Measurements from ENCODE around the gene STRIT1. TPM values are rescaled to one million over a fixed set of nuclear protein-coding genes. Genes with fewer than 3 reads are reported as not detected.

Gene STRIT1
- total RNA-seq, 1 experiment from 2014 or later = not detected

- no peak for DNase-seq
- no peak for TF ChIP-seq CTCF (IDR thresholded peaks at IDR 0.05; ENCODE audit: unreplicated experiment)
- H3K4me3 Mint-ChIP-seq (ENCODE audit: low read depth, unreplicated experiment) = no peak overlapping the region
- H3K4me1 Mint-ChIP-seq (ENCODE audit: low read depth, unreplicated experiment) = no peaks in the 10 kb centered on the region
- intact Hi-C loops (cut with micrococcal nuclease; ENCODE audit: unreplicated experiment) = no loop called here
- H3K36me3 Mint-ChIP-seq (ENCODE audit: insufficient read depth, unreplicated experiment) = no peaks in the 10 kb centered on the region
- no peak overlapping the region for H3K27ac Mint-ChIP-seq (ENCODE audit: unreplicated experiment)
- no TSS peak for BruUV-seq (replicated peaks)
- peaks cover 4% of the 10 kb centered on the region for H3K9me3 Mint-ChIP-seq (ENCODE audit: low read depth, unreplicated experiment)
- no peaks in the 10 kb centered on the region for H3K27me3 Mint-ChIP-seq (ENCODE audit: unreplicated experiment)
- CTCF ChIA-PET = no interaction called here
Observed at GRCh38 chr3:155244699-155245098, 48.8 kb downstream of the STRIT1 start.

DNA sequence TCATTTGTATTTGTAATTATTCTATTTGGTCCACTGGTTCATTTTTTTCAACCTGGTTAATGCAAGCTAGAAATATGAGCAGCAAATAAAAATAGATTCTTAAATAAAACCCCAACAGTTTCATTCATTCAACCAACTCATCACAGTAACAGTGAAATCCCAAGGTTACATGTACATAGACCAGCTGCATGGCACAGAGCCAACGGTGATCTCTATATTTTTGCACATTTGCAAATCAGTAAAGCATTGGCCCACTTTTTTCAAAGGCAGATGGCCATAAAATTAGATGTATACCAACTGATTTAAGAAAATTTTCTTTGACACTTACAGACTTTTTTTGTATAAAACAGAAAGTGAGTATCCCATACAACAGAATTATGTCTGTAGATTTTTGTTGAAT, 49.3 kb downstream of the STRIT1 start:
- no peaks in the 10 kb centered on the region for H3K9me3 Mint-ChIP-seq (ENCODE audit: low read depth, unreplicated experiment)
- CTCF ChIA-PET = no interaction called here
- no peak overlapping the region for H3K4me3 Mint-ChIP-seq (ENCODE audit: low read depth, unreplicated experiment)
- no peaks in the 10 kb centered on the region for H3K4me1 Mint-ChIP-seq (ENCODE audit: low read depth, unreplicated experiment)
- no peak for DNase-seq
- no peaks in the 10 kb centered on the region for H3K36me3 Mint-ChIP-seq (ENCODE audit: insufficient read depth, unreplicated experiment)
- no TSS peak for BruUV-seq (replicated peaks)
- intact Hi-C loops (cut with micrococcal nuclease; ENCODE audit: unreplicated experiment) = no loop called here
- TF ChIP-seq CTCF (IDR thresholded peaks at IDR 0.05; ENCODE audit: unreplicated experiment) = no peak
- no peaks in the 10 kb centered on the region for H3K27me3 Mint-ChIP-seq (ENCODE audit: unreplicated experiment)
- H3K27ac Mint-ChIP-seq (ENCODE audit: unreplicated experiment) = no peak overlapping the region

DNA sequence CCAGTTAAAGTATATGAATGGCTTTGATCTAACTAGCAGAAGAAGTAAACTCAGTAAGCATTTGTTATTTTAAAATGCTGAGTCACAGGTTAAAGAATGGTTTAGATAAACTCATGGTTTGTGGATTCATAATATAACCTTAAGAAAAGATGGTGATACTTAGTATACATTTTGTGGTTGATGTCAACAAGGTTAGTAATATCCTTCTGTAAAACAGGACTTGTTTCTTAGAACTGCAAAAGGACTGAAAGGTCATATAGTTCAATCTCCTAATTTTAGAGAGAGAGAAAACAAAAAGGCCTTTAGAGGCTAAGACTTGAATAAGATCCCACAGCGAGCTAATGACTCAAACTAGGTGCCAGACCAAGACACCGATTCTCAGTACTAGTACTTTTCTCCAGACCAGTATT, 50.0 kb downstream of the STRIT1 start:
- TF ChIP-seq CTCF (IDR thresholded peaks at IDR 0.05; ENCODE audit: unreplicated experiment) = no peak
- intact Hi-C loops (cut with micrococcal nuclease; ENCODE audit: unreplicated experiment) = no loop called here
- no peak for DNase-seq
- Mint-ChIP-seq H3K36me3 (ENCODE audit: insufficient read depth, unreplicated experiment) (no peaks in the 10 kb centered on the region), H3K9me3 (ENCODE audit: low read depth, unreplicated experiment) (no peaks in the 10 kb centered on the region), H3K4me1 (ENCODE audit: low read depth, unreplicated experiment) (no peaks in the 10 kb centered on the region), H3K27ac (ENCODE audit: unreplicated experiment) (no peak overlapping the region), H3K4me3 (ENCODE audit: low read depth, unreplicated experiment) (no peak overlapping the region), H3K27me3 (ENCODE audit: unreplicated experiment) (no peaks in the 10 kb centered on the region)
- CTCF ChIA-PET = no interaction called here
- no TSS peak for BruUV-seq (replicated peaks)

DNA sequence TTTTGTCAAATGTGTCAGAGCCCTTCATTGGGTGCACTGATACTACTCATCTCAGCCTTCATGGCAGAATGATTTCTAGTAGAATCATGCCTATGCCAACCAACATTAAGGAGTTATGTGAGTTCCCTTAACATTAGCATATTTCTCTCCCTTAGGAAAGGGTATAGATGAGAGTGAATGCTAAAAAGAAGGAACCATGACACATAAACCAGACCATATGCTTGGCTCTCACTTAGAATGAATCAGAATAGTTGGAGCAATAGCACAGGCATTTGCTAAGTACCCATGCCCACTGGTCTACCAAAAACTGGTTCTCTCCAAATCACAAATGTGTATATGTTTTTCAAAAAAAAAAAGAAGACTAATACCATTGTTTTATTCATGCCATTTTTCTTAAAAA, 51.1 kb downstream of the STRIT1 start:
- no peaks in the 10 kb centered on the region for H3K4me1 Mint-ChIP-seq (ENCODE audit: low read depth, unreplicated experiment)
- H3K9me3 Mint-ChIP-seq (ENCODE audit: low read depth, unreplicated experiment) = no peaks in the 10 kb centered on the region
- TF ChIP-seq CTCF (IDR thresholded peaks at IDR 0.05; ENCODE audit: unreplicated experiment) = no peak
- CTCF ChIA-PET = no interaction called here
- H3K27me3 Mint-ChIP-seq (ENCODE audit: unreplicated experiment) = no peaks in the 10 kb centered on the region
- DNase-seq = no peak
- intact Hi-C loops (cut with micrococcal nuclease; ENCODE audit: unreplicated experiment) = no loop called here
- BruUV-seq (replicated peaks) = no TSS peak
- H3K27ac Mint-ChIP-seq (ENCODE audit: unreplicated experiment) = no peak overlapping the region
- no peaks in the 10 kb centered on the region for H3K36me3 Mint-ChIP-seq (ENCODE audit: insufficient read depth, unreplicated experiment)
- H3K4me3 Mint-ChIP-seq (ENCODE audit: low read depth, unreplicated experiment) = no peak overlapping the region

- Mint-ChIP-seq H3K36me3 (ENCODE audit: insufficient read depth, unreplicated experiment) (no peaks in the 10 kb centered on the region), H3K27me3 (ENCODE audit: unreplicated experiment) (no peaks in the 10 kb centered on the region), H3K27ac (ENCODE audit: unreplicated experiment) (no peak overlapping the region), H3K4me3 (ENCODE audit: low read depth, unreplicated experiment) (no peak overlapping the region), H3K9me3 (ENCODE audit: low read depth, unreplicated experiment) (no peaks in the 10 kb centered on the region), H3K4me1 (ENCODE audit: low read depth, unreplicated experiment) (no peaks in the 10 kb centered on the region)
- intact Hi-C loops (cut with micrococcal nuclease; ENCODE audit: unreplicated experiment) = no loop called here
- no peak for DNase-seq
- BruUV-seq (replicated peaks) = no TSS peak
- CTCF ChIA-PET = no interaction called here
- TF ChIP-seq CTCF (IDR thresholded peaks at IDR 0.05; ENCODE audit: unreplicated experiment) = no peak
Observed at GRCh38 chr3:155241579-155241978, 51.9 kb downstream of the STRIT1 start.
